Effector memory CD4-positive, alpha-beta T cell (primary cell): Measurements from ENCODE around the gene DDX17.
"Not testable (repeated sequence)": the region's sequence is repeated elsewhere in the genome, so short reads cannot be mapped to it uniquely, and the experiment has no call there.

Experiments
- DNase-seq, 3 donors: peaks; one replicate each; pipeline ENCODE4 v3.0.0-alpha.2; 2020
- H3K27ac ChIP-seq: 2 replicates; pipeline ENCODE4 v1.7.0; 2013; ENCODE audit warnings: mild to moderate bottlenecking, low read length, moderate library complexity; ENCODE audit not compliant: insufficient read depth, poor library complexity, severe bottlenecking
- H3K27me3 ChIP-seq: replicated peaks from 2 replicates; pipeline ENCODE4 v1.7.0; 2013; ENCODE audit warnings: mild to moderate bottlenecking, low read length; ENCODE audit not compliant: insufficient read depth, control insufficient read depth, poor library complexity, severe bottlenecking
- H3K36me3 ChIP-seq: 2 replicates; pipeline ENCODE4 v1.7.0; 2013; ENCODE audit warnings: mild to moderate bottlenecking, low read length, moderate library complexity; ENCODE audit not compliant: control insufficient read depth, insufficient read depth
- H3K4me1 ChIP-seq: 2 replicates; pipeline ENCODE4 v1.7.0; 2013; ENCODE audit warnings: low read length, mild to moderate bottlenecking; ENCODE audit not compliant: control insufficient read depth, insufficient read depth, poor library complexity, severe bottlenecking
- H3K4me3 ChIP-seq: 2 replicates; pipeline ENCODE4 v1.7.0; 2013; ENCODE audit warnings: low read length, low read depth, mild to moderate bottlenecking; ENCODE audit not compliant: insufficient read depth, poor library complexity, severe bottlenecking
- H3K9me3 ChIP-seq: 2 replicates; pipeline ENCODE4 v1.7.0; 2013; ENCODE audit warnings: mild to moderate bottlenecking, low read length, moderate library complexity; ENCODE audit not compliant: control insufficient read depth

The DDX17 gene

DNA sequence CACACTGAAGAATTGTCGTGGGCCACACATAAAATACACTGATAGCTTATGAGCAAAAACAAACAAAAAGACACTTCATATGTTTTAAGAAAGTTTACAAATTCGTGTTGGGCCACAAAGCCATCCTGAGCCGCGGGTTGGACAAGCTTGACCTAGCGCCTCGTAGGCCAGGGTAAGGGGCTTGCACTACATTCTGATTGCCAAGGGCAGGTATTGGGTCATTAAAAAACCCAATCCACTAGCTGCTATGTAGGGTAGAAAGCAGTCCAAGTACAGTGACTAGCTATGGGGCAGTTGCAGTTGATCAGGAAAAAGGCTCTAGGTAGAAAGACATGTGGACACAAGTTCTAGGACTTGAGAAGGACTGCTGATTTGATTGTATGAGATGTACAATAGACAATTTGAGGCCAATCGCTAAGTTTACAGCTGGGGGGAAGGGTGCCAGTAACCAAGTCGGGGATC, 24.2 kb downstream of the DDX17 start:
- H3K27me3 ChIP-seq, result no peaks in the 10 kb centered on the region
- peaks cover 49% of the 10 kb centered on the region for H3K36me3 ChIP-seq
- no peak overlapping the region for H3K27ac ChIP-seq
- DNase-seq, result no peak
- no peak overlapping the region for H3K4me3 ChIP-seq
- H3K4me1 ChIP-seq, result peaks cover 3% of the 10 kb centered on the region
- no peaks in the 10 kb centered on the region for H3K9me3 ChIP-seq

- H3K27me3 ChIP-seq, result no peaks in the 10 kb centered on the region
- no peak for DNase-seq
- H3K36me3 ChIP-seq, result peaks cover 43% of the 10 kb centered on the region
Observed at GRCh38 chr22:38481162-38481870, 24.8 kb downstream of the DDX17 start.

DNA sequence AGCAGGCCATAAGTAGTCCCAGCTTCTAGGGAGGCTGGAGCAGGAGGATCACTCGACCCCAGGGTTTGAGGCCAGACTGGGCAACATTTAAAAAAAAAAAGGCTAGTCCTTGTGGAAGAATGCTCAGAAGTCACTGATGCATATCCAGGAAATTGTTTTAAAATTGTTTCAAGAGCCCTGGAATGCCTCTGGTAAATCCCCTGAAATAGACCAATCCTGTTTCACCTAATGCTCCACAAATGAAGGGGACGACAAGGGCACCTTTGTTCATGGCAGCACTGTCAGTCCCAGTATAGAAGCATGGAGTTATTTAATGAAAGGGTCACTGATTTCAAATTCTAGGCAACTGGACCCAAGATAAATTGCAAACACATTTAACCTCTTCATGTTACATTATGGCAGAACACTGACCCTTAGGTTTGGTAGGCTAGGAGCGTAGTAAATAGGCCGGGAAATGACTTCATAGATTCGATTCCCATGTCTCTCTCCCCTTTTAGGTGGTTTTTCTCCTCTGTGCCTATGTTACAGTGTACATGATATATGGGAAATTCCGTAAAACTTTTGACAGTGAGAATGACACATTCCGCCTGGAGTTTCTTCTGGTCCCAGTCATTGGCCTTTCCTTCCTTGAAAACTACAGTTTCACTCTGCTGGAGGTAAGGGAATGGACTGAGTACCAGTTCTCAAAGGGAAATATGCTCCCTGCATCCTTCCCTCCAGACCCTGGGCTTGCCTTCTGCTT, 26.8 kb downstream of the DDX17 start:
- Histone ChIP-seq H3K27me3 (no peaks in the 10 kb centered on the region), H3K9me3 (no peaks in the 10 kb centered on the region), H3K4me3 (no peak overlapping the region), H3K36me3 (peaks cover 26% of the 10 kb centered on the region), H3K27ac (no peak overlapping the region), H3K4me1 (no peaks in the 10 kb centered on the region)
- no peak for DNase-seq

More at GRCh38 chr22:38481162-38481870, 24.8 kb downstream of the DDX17 start:
- H3K9me3 ChIP-seq, result no peaks in the 10 kb centered on the region
- H3K4me1 ChIP-seq, result peaks cover 3% of the 10 kb centered on the region
- no peak overlapping the region for H3K4me3 ChIP-seq
- H3K27ac ChIP-seq, result no peak overlapping the region

DNA sequence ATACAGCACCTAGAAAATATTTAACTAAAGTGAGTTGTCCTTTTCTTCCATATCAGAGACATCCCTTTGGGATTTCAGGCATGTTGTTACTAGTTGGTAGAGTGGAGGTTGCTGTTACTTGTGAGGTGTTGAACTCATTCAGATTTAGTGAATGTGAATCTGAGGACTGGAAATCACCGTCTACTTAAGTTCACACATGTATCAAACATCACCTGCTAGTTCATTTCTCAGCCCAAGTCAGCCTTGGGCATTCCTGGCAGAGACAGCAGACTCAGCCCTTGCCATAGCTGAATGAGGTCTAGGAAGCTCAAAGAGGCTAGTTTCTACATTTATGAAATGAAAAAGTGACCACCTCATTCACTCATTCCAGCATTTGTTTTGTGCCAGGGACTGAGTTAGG, 28.5 kb downstream of the DDX17 start:
- H3K27ac ChIP-seq, result no peak overlapping the region
- H3K36me3 ChIP-seq, result peaks cover 9% of the 10 kb centered on the region
- no peaks in the 10 kb centered on the region for H3K27me3 ChIP-seq
- no peaks in the 10 kb centered on the region for H3K9me3 ChIP-seq
- no peak for DNase-seq
- H3K4me3 ChIP-seq, result no peak overlapping the region
- H3K4me1 ChIP-seq, result no peaks in the 10 kb centered on the region

- Histone ChIP-seq H3K4me3 (no peak overlapping the region), H3K36me3 (no peaks in the 10 kb centered on the region), H3K27ac (no peak overlapping the region), H3K27me3 (no peaks in the 10 kb centered on the region), H3K4me1 (no peaks in the 10 kb centered on the region), H3K9me3 (no peaks in the 10 kb centered on the region)
- DNase-seq, result no peak
Observed at GRCh38 chr22:38474003-38474607, 32.0 kb downstream of the DDX17 start.

DNA sequence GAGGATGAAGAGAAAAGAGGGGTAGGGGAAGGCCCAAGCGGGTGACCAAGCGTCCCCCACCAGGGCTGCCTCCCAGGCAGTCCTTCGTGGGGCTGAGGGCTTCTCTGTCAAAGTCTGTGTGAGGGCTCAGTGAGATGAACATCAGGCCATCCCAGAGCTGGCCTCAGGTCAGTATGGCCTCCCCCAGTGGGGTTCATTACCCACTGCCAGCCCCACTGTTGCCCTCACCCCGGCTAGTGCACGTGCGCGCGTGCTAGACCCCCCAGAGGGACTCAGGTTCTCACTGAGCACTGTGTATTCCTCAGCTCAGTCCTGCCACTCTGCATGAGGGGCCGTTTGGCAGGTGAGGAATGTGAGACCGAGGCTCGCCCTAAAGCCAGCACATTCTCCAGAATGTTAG, 34.9 kb downstream of the DDX17 start:
- H3K4me3 ChIP-seq, result no peak overlapping the region
- peaks cover 7% of the 10 kb centered on the region for H3K27me3 ChIP-seq
- H3K4me1 ChIP-seq, result peaks cover 3% of the 10 kb centered on the region
- H3K27ac ChIP-seq, result no peak overlapping the region
- H3K9me3 ChIP-seq, result no peaks in the 10 kb centered on the region
- no peaks in the 10 kb centered on the region for H3K36me3 ChIP-seq
- DNase-seq, result no peak

- not testable (repeated sequence) for H3K27ac ChIP-seq, H3K9me3 ChIP-seq, H3K36me3 ChIP-seq, DNase-seq, H3K4me3 ChIP-seq, H3K27me3 ChIP-seq, H3K4me1 ChIP-seq
Observed at GRCh38 chr22:38470179-38470578, 35.9 kb downstream of the DDX17 start.

DNA sequence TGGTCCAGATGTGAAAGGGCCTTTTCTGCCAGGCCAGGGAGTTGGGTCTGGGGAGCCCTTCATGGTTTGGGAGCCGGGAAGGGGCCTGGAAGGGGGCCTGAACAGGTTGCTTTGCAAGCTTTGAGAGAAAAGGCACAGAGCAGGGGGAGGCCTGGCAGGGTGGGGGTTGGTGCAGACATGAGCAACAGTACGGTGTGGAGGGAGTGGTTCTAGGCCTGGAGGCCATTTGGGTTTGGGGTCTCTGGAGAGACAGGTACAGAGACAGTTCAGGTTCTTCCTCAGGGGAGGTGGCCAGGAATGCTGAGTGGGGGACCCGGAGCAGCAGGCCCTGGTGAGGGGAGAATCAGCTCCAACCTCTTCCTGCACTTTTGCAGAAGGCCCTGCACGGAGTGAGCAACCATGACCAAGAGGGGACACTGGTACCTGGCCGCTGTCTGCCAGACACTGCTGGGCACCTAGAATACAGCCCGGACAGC, 36.8 kb downstream of the DDX17 start:
- no peak overlapping the region for H3K4me3 ChIP-seq

DNA sequence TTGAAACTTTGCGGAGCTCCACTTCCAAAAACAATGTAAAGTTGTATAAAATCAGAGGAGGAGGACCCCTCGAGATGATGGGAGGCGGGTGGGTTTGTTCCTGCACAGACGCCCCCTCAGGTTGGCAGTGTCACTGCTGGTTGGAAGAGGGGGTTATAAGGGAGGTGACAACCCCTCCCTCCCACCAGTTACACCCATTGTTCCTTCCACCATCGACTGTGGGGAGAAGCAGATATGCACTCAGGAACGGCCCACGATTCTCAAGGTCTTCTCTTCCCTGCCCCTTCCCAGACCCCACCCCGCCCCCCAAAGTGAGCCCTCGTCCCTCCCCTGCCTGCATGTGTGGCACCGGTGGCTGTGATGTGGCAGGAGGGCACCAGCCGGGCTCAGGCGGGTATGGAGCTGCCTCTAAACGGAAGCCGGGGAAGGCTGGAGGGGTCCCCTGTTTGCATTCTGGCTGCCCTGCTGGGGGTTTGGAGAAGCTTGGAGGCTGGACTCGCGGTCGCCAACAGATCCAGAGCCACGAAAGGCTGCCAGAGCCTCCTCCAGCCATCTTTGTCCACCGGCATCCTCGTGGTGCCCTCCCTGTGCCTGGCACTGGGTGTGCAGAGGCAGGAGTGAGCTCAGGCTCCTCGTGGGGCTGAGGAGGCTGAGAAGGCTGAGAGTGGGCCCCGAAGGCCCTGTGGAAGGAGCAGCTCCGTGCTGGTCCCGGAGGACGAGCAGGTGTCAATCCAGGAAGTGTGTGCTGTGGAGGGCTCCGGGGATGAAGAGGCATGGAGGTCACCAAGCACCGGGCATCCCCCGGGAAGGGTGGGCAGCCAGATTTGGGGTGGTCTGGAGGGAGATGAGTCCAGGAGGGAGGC, 37.4 kb downstream of the DDX17 start:
- Histone ChIP-seq H3K36me3 (no peaks in the 10 kb centered on the region), H3K27ac (no peak overlapping the region), H3K27me3 (peaks cover 7% of the 10 kb centered on the region), H3K9me3 (no peaks in the 10 kb centered on the region), H3K4me1 (peaks cover 3% of the 10 kb centered on the region), H3K4me3 (peak overlapping the region; percentile 29)
- no peak for DNase-seq

More for the DNA sequence above, 36.8 kb downstream of the DDX17 start:
- Histone ChIP-seq H3K4me1 (peaks cover 3% of the 10 kb centered on the region), H3K9me3 (no peaks in the 10 kb centered on the region), H3K36me3 (no peaks in the 10 kb centered on the region), H3K27me3 (peaks cover 7% of the 10 kb centered on the region), H3K27ac (no peak overlapping the region)
- no peak for DNase-seq
